Mesendoderm (in vitro differentiated cells): ENCODE data around the gene TEK.

Source experiments
- DNase-seq: peaks from one replicate; pipeline ENCODE4 v3.0.0; 2013
- H2AK5ac ChIP-seq: 2 replicates; pipeline ENCODE4 v1.6.1; 2013; ENCODE audit warnings: low read length, inconsistent platforms
- H2BK120ac ChIP-seq: 2 replicates; pipeline ENCODE4 v1.6.1; 2013; ENCODE audit warnings: low read depth, mild to moderate bottlenecking, low read length, moderate library complexity, mixed read lengths
- H2BK15ac ChIP-seq: replicated peaks from 2 replicates; pipeline ENCODE4 v1.6.1; 2013; ENCODE audit warnings: low read depth, mild to moderate bottlenecking, moderate library complexity
- H2BK5ac ChIP-seq: 2 replicates; pipeline ENCODE4 v1.6.1; 2013; ENCODE audit warnings: low read length, inconsistent platforms
- H3K18ac ChIP-seq: 2 replicates; pipeline ENCODE4 v1.6.1; 2013; ENCODE audit warnings: mild to moderate bottlenecking, low read length, mixed read lengths
- H3K23ac ChIP-seq: one replicate; pipeline ENCODE4 v1.6.1; 2013; ENCODE audit warnings: low read length
- H3K27ac ChIP-seq: 2 replicates; pipeline ENCODE4 v1.5.1; 2013; ENCODE audit warnings: low read depth, mild to moderate bottlenecking, inconsistent platforms, low read length, moderate library complexity
- H3K27me3 ChIP-seq: 2 replicates; pipeline ENCODE4 v1.6.1; 2013; ENCODE audit warnings: low read length, control low read depth, mild to moderate bottlenecking, inconsistent platforms; ENCODE audit not compliant: insufficient read depth, poor library complexity
- H3K36me3 ChIP-seq: 2 replicates; pipeline ENCODE4 v1.6.1; 2013; ENCODE audit warnings: low read length, inconsistent platforms; ENCODE audit not compliant: control insufficient read depth, insufficient read depth
- H3K4ac ChIP-seq: one replicate; pipeline ENCODE4 v1.6.1; 2013; ENCODE audit warnings: low read depth, mild to moderate bottlenecking, low read length, moderate library complexity
- H3K4me1 ChIP-seq: 2 replicates; pipeline ENCODE4 v1.6.1; 2013; ENCODE audit warnings: low read depth, low read length, inconsistent platforms; ENCODE audit not compliant: control insufficient read depth
- H3K4me2 ChIP-seq: 2 replicates; pipeline ENCODE4 v1.6.1; 2013; ENCODE audit warnings: low read length
- H3K4me3 ChIP-seq: 2 replicates; pipeline ENCODE4 v1.5.1; 2013; ENCODE audit warnings: mild to moderate bottlenecking, low read length
- H3K56ac ChIP-seq: one replicate; pipeline ENCODE4 v1.6.1; 2013; ENCODE audit warnings: low read length
- H3K79me1 ChIP-seq: 2 replicates; pipeline ENCODE4 v1.6.1; 2013; ENCODE audit warnings: low read length, inconsistent platforms
- H3K79me2 ChIP-seq: 2 replicates; pipeline ENCODE4 v1.6.1; 2013; ENCODE audit warnings: mild to moderate bottlenecking, low read length; ENCODE audit not compliant: control insufficient read depth, insufficient read depth
- H3K9ac ChIP-seq: 2 replicates; pipeline ENCODE4 v1.6.1; 2013; ENCODE audit warnings: low read length, inconsistent platforms
- H4K5ac ChIP-seq: one replicate; pipeline ENCODE4 v1.6.1; 2013; ENCODE audit warnings: low read length
- H4K8ac ChIP-seq: one replicate; pipeline ENCODE4 v1.6.1; 2013; ENCODE audit warnings: low read depth, mild to moderate bottlenecking, control low read depth, low read length, moderate library complexity
- WGBS: extraction: QIAGEN DNeasy Blood & Tissue Kit; methylation state at CpG from one replicate; pipeline ENCODE4 v1.1.7; 2013; ENCODE audit warnings: low lambda C conversion rate, missing lambda C conversion rate; ENCODE audit not compliant: insufficient coverage; ENCODE audit errors: extremely low coverage; 5-methylcytosine and 5-hydroxymethylcytosine counted together

Gene TEK

DNA sequence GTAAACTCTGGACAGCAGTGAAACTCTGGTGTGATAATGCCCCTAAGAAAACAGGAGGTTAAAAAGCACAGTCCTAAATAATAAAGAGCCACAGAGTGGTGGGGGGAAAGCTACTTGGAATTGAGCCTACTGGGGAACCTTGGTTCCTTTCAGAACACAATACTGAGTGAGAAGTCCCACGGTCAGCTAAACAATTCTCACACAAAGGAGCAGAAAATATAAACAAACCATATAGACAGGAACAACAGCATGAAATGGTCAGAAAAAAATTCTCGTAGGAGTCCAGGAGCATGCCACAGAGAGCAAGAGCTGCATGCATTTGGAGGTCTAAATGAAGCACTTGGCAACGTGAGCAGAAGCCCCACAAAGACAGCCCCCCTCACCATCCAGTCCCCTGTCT, 56.0 kb downstream of the TEK start:
- H3K4me2 ChIP-seq: no peak overlapping the region

DNA sequence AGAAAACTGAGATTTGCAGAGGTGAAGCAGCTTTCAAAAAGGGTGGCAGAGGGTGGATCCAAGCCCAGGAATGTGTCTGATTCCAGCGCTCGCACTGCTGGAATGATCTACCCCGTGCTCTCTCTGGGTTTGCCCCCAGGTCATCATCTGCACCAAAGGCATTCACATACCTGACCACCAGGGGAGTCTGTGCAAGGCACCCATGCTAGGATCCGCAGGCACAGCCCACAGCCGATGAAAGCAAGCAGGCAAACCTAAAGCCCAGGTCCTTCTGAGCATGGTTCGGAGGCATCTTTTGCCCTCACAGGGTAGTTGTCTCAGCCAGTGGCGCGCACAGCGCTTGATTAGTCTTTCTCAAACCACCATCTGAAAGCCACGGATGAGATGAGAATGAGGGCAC, 56.6 kb downstream of the TEK start:
- Histone ChIP-seq H3K79me2 (no peaks in the 10 kb centered on the region), H3K4me3 (no peak overlapping the region), H3K27ac (no peak overlapping the region), H2BK120ac (no peak overlapping the region), H2BK15ac (no peak overlapping the region), H3K4me1 (no peaks in the 10 kb centered on the region), H3K4me2 (no peak overlapping the region), H3K27me3 (no peaks in the 10 kb centered on the region), H2BK5ac (no peak overlapping the region), H2AK5ac (no peak overlapping the region), H3K36me3 (no peaks in the 10 kb centered on the region), H4K5ac (no peak overlapping the region), H4K8ac (no peak overlapping the region), H3K79me1 (no peaks in the 10 kb centered on the region), H3K4ac (no peak overlapping the region), H3K18ac (no peak overlapping the region), H3K9ac (no peak overlapping the region), H3K23ac (no peak overlapping the region), H3K56ac (no peak overlapping the region)
- DNase-seq: peak; percentile 66
- WGBS: no CpG with 5 or more reads among the region's 10 CpGs

More for the DNA sequence above, 56.0 kb downstream of the TEK start:
- H2AK5ac ChIP-seq: no peak overlapping the region
- H3K18ac ChIP-seq: no peak overlapping the region
- no peak overlapping the region for H3K23ac ChIP-seq
- no peaks in the 10 kb centered on the region for H3K4me1 ChIP-seq
- H3K36me3 ChIP-seq: no peaks in the 10 kb centered on the region
- DNase-seq: no peak
- no peaks in the 10 kb centered on the region for H3K79me1 ChIP-seq
- H2BK120ac ChIP-seq: no peak overlapping the region
- no CpG with 5 or more reads among the region's 3 CpGs for whole genome bisulfite sequencing
- no peak overlapping the region for H2BK15ac ChIP-seq
- H2BK5ac ChIP-seq: no peak overlapping the region
- H3K9ac ChIP-seq: no peak overlapping the region
- H3K79me2 ChIP-seq: no peaks in the 10 kb centered on the region
- no peak overlapping the region for H3K4ac ChIP-seq
- H3K4me3 ChIP-seq: no peak overlapping the region
- no peak overlapping the region for H3K27ac ChIP-seq
- no peak overlapping the region for H4K8ac ChIP-seq
- no peak overlapping the region for H4K5ac ChIP-seq
- H3K56ac ChIP-seq: no peak overlapping the region
- H3K27me3 ChIP-seq: no peaks in the 10 kb centered on the region

DNA sequence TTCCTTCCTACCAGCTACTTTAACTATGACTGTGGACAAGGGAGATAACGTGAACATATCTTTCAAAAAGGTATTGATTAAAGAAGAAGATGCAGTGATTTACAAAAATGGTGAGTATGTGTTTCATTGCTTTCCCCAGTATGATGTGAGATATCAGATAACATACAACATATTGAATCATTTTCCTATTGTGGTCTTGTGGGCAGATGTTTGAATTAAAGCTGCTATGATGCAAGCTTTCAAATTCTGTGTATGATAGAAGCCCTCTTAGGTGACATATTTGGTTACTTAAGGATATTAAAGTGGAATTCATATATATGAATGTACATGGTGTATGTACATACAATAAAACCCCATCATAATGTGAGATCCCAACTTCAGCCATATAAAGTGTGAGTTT, 59.5 kb downstream of the TEK start:
- Histone ChIP-seq H3K56ac (no peak overlapping the region), H3K4ac (no peak overlapping the region), H3K23ac (no peak overlapping the region), H2AK5ac (no peak overlapping the region), H3K79me2 (no peaks in the 10 kb centered on the region), H4K5ac (no peak overlapping the region), H4K8ac (no peak overlapping the region), H3K27ac (no peak overlapping the region), H3K4me3 (no peak overlapping the region), H3K27me3 (no peaks in the 10 kb centered on the region), H2BK5ac (no peak overlapping the region), H3K36me3 (no peaks in the 10 kb centered on the region), H2BK15ac (no peak overlapping the region), H3K18ac (no peak overlapping the region), H3K4me1 (no peaks in the 10 kb centered on the region), H2BK120ac (no peak overlapping the region), H3K4me2 (no peak overlapping the region), H3K79me1 (no peaks in the 10 kb centered on the region), H3K9ac (no peak overlapping the region)
- no CpG with 5 or more reads among the region's 1 CpG for WGBS
- DNase-seq: no peak

DNA sequence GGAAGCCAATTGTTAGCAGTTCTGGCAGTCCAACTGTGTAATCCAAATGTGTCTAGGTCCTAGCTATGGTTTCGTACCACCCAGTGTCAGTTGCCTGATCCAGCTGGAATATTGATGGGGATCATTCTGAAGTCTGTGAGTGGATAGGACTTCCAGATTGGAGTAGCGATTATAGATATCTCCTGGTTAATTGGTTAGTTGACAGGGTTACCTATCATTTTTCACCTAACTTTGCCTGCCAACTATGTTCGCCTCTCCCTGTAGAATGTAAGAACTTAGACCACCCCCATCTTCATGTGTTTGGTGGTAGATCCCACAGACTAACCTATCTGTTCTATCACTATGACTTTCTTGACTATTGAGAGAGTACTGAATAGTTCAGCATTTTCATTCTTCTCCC, 59.9 kb downstream of the TEK start:
- Histone ChIP-seq H3K4ac (no peak overlapping the region), H3K27ac (no peak overlapping the region)
- no CpG with 5 or more reads among the region's 3 CpGs for WGBS

DNA sequence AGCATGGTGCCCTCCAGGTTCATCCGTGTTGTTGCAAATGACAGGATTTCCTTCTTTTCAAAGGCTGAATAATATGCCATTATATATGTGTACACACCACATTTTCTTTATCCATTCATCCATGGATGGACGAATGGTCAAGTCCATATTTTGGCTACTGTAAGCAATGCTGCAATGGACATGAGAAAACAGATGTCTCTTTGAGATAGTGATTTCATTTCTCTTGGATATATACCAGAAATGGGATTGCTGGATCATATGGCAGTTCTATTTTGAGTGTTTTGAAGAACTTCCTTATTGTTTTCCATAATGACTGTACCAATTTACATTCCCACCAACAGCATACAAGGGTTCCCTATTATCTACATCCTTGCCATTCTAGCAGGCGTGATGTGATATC, 67.9 kb downstream of the TEK start:
- WGBS: no CpG with 5 or more reads among the region's 3 CpGs
- H3K79me2 ChIP-seq: no peaks in the 10 kb centered on the region
- H3K9ac ChIP-seq: no peak overlapping the region
- no peak overlapping the region for H3K18ac ChIP-seq
- no peak overlapping the region for H2BK15ac ChIP-seq
- no peak overlapping the region for H3K4ac ChIP-seq
- H2BK5ac ChIP-seq: no peak overlapping the region
- no peak overlapping the region for H2BK120ac ChIP-seq
- H4K5ac ChIP-seq: no peak overlapping the region
- no peak overlapping the region for H3K4me3 ChIP-seq
- H3K79me1 ChIP-seq: no peaks in the 10 kb centered on the region
- H3K27ac ChIP-seq: no peak overlapping the region
- no peak overlapping the region for H4K8ac ChIP-seq
- H2AK5ac ChIP-seq: no peak overlapping the region
- no peak overlapping the region for H3K56ac ChIP-seq
- no peak for DNase-seq
- H3K4me2 ChIP-seq: no peak overlapping the region
- no peaks in the 10 kb centered on the region for H3K27me3 ChIP-seq
- H3K23ac ChIP-seq: no peak overlapping the region
- H3K36me3 ChIP-seq: no peaks in the 10 kb centered on the region
- H3K4me1 ChIP-seq: no peaks in the 10 kb centered on the region

More for the DNA sequence above, 59.9 kb downstream of the TEK start:
- no peak overlapping the region for H4K5ac ChIP-seq
- no peak overlapping the region for H3K4me3 ChIP-seq
- H3K18ac ChIP-seq: no peak overlapping the region
- no peaks in the 10 kb centered on the region for H3K4me1 ChIP-seq
- no peak overlapping the region for H3K56ac ChIP-seq
- no peak overlapping the region for H2AK5ac ChIP-seq
- no peaks in the 10 kb centered on the region for H3K79me1 ChIP-seq
- H2BK120ac ChIP-seq: no peak overlapping the region
- H3K9ac ChIP-seq: no peak overlapping the region
- H4K8ac ChIP-seq: no peak overlapping the region
- H3K79me2 ChIP-seq: no peaks in the 10 kb centered on the region
- no peak overlapping the region for H3K4me2 ChIP-seq
- no peak for DNase-seq
- H2BK15ac ChIP-seq: no peak overlapping the region
- no peaks in the 10 kb centered on the region for H3K27me3 ChIP-seq
- no peak overlapping the region for H2BK5ac ChIP-seq
- H3K23ac ChIP-seq: no peak overlapping the region
- no peaks in the 10 kb centered on the region for H3K36me3 ChIP-seq

DNA sequence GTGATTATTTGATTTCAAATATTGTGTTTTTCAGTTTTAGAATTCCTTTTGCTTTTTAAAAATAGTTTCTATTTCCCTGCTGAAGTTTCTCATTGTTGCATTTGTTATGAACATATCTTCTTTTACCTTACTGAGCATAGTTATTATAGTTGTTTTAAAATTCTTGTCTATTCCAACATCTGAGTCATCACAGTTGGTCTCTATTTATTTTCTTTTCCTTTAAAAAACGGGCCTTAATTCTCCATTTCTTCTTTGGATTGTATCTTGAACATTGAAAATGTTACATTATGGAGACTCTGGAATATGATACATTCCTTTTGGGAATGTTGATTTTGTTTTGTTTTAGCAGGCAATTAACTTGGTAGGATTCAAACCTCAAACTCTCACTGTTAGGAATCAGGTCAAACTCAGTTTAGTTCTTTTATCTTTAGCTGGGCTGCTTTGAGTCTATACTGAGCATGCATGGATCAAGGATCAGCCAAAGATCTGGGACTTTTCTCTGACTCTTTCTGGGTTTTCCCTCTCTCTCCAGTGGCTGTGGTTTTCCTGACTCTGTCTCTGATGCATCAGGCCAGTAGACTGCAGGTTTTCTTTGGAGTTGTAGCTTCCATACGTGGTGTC, 70.3 kb downstream of the TEK start:
- no peaks in the 10 kb centered on the region for H3K79me2 ChIP-seq
- H3K27ac ChIP-seq: no peak overlapping the region
- no peak overlapping the region for H3K4me2 ChIP-seq
- H4K8ac ChIP-seq: no peak overlapping the region
- no peak overlapping the region for H3K23ac ChIP-seq
- no peak overlapping the region for H3K18ac ChIP-seq
- no peak overlapping the region for H2AK5ac ChIP-seq
- H3K9ac ChIP-seq: no peak overlapping the region
- H3K27me3 ChIP-seq: no peaks in the 10 kb centered on the region
- DNase-seq: no peak
- no peaks in the 10 kb centered on the region for H3K4me1 ChIP-seq
- H3K4ac ChIP-seq: no peak overlapping the region
- H3K4me3 ChIP-seq: no peak overlapping the region
- H3K36me3 ChIP-seq: no peaks in the 10 kb centered on the region
- WGBS: no CpG with 5 or more reads among the region's 2 CpGs
- H4K5ac ChIP-seq: no peak overlapping the region
- no peak overlapping the region for H2BK5ac ChIP-seq
- H2BK15ac ChIP-seq: no peak overlapping the region
- H3K79me1 ChIP-seq: no peaks in the 10 kb centered on the region
- H2BK120ac ChIP-seq: no peak overlapping the region
- no peak overlapping the region for H3K56ac ChIP-seq
